Renal pelvis (tissue), 4 donors: Measurements from ENCODE around the gene PROSER2. TPM values are rescaled to one million over a fixed set of nuclear protein-coding genes. Genes with fewer than 3 reads are reported as not detected.

Experiments
- DNase-seq: peaks from one replicate; pipeline ENCODE4 v3.0.0-alpha.2; 2013
- polyA plus RNA-seq, 3 donors: library from polyadenylated mRNA; unstranded; fragments of 120-200 nt; gene quantifications; one replicate each; pipeline ENCODE4 v1.2.1, GENCODE V29; 2013; ENCODE audit not compliant: insufficient read length in 3 of 3

Gene PROSER2
- polyA plus RNA-seq, 3 donors: 4.9 to 6.1 (median 5.9) TPM

DNA sequence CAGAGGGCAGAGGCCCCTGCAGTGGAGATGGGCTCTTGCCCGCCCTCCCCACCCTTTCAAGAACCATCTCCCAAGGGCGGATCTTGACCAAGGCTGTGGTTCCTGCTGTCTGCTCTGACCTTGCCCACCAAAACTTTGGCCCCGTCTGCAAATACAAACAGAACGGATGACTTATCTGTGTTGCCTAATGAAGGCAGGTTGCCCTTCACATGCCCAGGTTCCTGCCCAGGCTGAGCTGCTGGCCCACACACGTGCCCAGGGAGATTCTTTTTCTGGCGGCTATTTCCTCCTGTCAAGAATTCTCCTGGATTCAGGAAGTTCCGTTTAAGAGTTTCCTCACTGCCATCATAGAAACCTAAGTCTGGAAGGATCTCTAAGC lies 78.3 kb downstream of the PROSER2 start:
- DNase-seq: no peak

DNA sequence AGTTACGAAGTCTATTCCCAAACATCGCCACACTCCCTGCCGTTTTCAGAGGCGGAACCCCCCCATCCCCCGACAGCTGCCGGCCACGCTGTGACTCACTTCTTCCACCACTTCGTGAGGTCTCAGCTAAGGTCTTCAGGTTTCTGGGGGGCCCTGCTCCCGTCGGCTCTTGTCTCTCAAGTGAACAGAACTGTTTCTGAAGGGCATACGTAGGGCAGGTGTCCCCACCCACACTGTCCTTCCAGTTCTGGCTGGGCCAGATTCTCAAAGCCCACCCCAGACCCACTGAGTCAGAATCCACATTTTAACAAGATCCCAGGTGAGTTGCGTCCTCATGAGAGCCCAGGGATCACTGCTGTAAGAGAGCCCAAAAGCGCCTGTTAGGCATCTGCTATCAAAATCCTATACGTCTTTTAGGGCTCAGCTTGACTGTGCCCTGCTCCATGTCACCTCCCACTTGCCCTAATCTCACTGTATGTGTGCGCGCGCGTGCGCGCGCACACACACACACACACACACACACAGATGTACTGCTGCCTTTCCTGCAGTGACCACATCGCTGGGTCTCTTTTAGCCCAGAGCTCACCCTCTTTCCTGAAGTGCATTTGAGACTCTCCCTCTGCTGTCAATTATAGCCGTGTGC lies 78.8 kb downstream of the PROSER2 start:
- DNase-seq: no peak

DNA sequence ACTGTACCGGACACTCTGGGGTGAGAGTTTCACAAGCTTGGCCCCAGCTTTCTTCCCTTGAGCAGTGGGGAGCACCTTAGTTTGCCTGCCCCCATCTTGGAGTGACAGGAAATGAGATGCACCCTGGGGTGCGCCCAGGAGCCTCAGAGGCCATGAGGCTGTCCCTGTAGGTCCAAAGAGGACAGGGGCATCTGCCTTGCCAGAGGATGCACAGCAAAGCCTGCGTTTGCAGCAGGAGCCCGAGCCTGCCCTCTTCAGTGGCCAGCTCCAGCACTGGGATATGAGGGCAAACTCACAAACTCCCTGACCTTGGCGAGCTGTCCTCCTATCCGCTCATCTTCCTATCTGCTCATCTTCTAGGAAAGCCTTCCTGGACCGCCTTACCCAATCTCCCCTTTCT lies 79.5 kb downstream of the PROSER2 start:
- no peak for DNase-seq

DNA sequence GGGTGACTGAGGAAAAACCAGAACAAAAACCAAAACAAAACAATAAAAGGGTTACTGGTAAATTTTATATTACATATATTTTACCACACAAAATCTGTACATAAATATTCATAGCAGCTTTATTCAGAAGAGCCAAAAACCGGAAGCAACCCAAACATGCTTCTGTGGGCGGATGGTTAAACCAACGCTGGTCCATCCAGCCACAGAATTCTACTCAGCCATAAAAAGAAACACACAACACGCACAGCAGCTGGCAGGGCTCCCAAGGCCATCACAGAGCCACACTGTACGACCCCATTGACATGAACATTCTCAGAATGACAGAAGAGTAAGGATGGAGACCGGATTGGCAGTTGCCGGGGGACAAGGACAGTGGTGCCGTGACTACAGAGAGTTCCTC lies 83.6 kb downstream of the PROSER2 start:
- DNase-seq: no peak

DNA sequence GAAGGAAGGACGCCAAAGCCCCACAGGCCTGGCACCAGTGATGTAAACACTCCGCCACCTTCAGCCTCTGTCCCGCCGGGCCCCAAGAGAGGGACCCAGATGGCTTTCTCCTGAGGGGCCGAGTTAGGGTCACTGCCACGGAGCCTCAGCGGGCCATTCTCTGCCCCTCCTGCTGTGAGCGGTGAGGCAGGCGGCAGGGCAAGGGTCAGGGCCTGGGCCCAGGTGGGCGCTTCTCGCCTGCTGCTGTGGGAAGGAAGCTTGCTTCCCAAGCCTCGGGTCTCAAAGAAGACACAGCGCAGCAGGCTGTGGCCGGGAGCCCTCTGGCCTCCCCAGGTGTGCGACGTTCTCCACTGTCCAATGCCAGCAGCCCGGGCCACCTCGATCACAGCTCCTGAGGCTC lies 84.8 kb downstream of the PROSER2 start:
- DNase-seq: no peak

DNA sequence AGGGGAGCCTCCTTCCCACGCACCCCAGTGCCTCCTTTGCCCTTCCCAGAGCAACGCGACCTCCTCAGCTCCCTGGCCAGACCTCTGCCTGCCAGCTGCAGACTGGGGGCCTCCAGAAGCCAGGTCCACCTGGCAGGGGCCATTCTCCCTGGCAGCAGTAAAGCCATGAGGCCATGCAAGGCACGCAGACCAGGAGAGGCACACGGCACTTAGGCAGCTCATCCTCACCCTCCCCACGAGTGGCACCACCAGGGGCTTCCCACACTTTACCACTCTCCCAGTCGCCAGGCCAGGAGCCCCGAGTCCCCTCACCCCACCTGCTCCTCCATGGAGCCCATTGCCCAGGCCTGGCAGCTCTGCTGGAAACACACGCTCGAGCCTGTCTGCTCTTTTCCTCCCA lies 85.4 kb downstream of the PROSER2 start:
- DNase-seq: no peak

DNA sequence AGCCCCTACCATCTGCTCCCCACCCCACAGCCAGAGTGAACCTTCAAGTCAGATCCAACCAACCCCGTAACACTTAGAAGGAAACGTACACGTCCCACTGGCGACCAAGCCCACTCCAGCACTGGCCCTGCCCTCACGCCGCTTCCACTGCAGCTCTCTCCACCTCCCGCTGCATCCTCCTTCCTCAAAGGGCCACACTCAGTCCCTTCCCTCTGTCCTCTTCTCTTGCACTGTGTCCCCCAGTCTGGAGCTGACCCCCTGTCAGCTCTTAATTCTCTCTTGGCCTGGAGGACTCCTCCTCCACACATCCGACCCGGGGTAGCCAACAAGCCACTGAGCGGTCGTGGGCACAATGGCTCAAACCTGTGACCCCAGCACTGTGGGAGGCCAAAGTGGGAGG lies 85.8 kb downstream of the PROSER2 start:
- DNase-seq: no peak

DNA sequence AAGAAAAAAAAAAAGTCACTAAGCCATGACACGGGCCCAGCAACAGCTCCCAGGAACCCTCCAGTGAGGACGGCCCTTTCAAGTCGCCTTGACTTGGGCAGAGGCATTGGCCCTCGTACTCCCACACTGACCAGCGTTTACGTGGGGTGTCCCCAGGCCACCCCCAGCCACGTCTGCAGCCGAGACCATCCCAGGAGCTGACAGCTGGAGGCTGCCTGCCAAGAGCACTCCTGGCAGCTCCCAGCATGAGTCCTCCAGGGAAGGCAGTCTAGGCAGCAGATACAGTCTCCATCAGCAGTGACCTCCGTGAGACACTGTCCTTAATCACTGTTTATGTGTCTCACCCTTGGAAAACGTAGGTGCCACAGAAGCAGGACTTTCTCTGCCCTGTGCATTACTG lies 86.5 kb downstream of the PROSER2 start:
- no peak for DNase-seq

DNA sequence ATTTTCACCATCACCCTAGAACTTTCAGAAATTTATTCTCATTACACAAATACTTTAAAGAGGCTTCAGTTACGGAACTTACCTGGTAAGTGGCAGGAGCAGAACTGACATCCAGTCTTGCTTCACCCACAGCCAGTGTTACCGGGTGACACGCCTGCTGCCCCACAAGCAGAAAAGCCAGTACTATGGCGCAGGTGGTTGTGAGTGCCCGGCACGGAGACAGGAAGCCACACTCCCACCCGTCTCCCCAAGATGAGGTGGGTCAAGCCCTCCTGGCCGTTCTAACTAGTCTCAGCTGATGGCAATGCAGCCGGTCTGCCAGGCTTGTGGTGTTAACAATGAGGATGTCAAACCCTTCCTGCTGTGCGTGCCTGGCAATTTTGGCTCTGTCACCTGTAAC lies 86.9 kb downstream of the PROSER2 start:
- DNase-seq: no peak

DNA sequence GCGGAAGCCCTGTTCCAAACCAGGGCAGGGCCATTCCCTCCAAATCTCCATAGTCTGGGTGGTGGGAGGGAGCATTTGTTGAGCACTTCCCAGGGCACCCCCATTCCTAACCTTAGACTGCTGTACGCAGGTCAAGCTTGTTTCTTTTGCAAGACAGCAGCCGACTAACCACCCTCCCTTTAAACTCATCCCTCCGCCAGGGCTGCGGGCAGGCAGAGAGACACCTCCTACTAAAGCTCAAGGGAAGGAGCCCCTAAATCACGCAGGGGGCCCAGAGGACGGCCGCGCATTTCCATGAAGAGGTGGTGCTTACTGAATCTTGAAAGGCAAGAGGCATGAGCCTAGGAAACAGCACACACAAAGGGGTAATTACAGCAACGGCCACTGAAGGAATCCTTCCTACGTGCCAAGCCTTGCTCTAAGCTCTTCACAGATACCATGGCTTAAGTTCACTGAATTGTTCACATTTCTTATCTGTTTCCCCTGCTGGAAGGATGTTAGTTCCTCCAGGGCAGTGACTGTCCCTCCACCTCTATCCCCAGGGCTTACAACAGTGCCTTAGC lies 90.0 kb downstream of the PROSER2 start:
- DNase-seq: no peak

DNA sequence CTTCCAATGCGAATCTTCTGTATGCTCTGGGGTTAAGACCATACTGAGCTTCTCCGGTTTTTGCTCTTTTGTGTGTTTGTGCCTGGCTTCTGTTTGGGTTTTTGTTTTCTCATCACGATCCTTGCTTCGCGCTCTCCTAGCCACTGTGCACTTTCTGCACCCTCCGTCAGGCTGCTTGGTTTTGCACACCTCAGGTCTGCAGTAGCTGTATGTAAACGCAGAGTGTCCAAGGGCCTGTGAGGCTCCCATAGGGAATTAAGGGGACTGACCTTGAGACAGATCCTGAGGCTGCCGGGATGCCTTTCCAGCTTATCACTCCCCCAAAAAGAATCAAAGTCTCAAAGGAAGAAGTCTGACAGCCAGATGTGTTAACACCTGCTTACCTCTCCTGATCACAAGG lies 95.2 kb downstream of the PROSER2 start:
- DNase-seq: no peak

DNA sequence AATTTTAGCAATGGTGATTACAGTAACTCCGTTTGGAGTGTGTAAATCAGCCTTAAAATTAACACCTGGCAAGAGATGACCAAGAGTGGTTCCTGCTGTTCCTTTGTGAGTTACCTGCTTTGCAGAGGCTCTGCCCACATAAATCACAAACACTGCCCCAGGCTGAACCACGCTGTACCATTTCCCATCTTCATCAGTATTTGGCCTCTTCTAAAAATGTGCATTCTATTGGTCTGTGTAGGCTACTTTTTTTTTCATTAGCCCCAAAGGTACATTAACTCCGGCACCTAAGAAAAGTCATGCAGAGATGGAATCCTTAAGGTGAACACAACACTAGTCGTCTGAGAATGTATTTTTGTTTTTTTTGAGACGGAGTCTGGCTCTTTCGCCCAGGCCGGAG lies 96.1 kb downstream of the PROSER2 start:
- DNase-seq: no peak

Other genes starting within 250 kb of the PROSER2 start
- 10 to 100 TPM; 26.8 to 28.9 (median 27.4) TPM for gene USP6NL, start 211.7 kb upstream of the PROSER2 start, polyA plus RNA-seq
- gene ECHDC3, start 81.0 kb upstream of the PROSER2 start, polyA plus RNA-seq: 10 to 100 TPM; 11.4 to 19.4 (median 13.1) TPM
- gene UPF2, start 219.5 kb downstream of the PROSER2 start, polyA plus RNA-seq: 10 to 100 TPM; 33.5 to 38.3 (median 34.6) TPM
- gene DHTKD1, start 245.6 kb downstream of the PROSER2 start, polyA plus RNA-seq: 10 to 100 TPM; 22.8 to 39.6 (median 34.7) TPM